Prostate gland (tissue), 2 donors: ENCODE measurements around the gene PCMTD2.

ENCODE experiments used
- POLR2A ChIP-seq: fragments of 450-650 bp; IDR thresholded peaks from one replicate; pipeline ENCODE4 v1.6.1; 2016; ENCODE audit warnings: antibody characterized with exemption, mild to moderate bottlenecking
- POLR2AphosphoS5 ChIP-seq: sonication (generic); formaldehyde crosslinking; IDR thresholded peaks from one replicate; pipeline ENCODE4 v1.6.1; 2017; ENCODE audit warnings: antibody characterized with exemption
- TF ChIP-seq, protein P1 (sequence below), 4 experiments: fragments of 200-600 bp in 2 of 4; fragments of 450-650 bp in 2 of 4; sonication (generic) in 2 of 4; IDR thresholded peaks; 1 replicate in 3 of 4; 2 replicates in 1 of 4; pipeline ENCODE4 v1.5.1; 2016 to 2019; ENCODE audit warnings: antibody characterized with exemption in 4 of 4, mild to moderate bottlenecking in 2 of 4, moderate library complexity in 2 of 4

DNA sequence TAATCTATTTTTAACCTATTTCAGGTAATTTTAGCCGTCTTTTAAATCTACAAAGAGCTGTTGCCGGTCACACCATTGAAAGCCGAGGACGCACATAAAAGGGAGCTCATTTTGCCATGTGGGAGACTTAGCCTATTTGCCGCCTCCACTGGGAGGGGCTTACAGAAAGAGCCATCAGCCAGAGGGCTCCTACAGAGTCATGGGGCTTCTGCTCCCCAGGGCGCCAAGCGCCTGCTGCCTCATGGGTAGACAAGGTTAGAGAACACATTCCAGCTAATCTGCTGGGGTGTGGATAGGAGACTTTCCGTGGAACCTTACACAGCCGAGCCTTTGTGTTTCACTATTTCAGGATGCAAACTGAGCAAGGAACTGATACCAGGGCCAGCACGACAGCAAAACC is 12.6 kb downstream of the PCMTD2 start:
- TF ChIP-seq, protein P1, sequence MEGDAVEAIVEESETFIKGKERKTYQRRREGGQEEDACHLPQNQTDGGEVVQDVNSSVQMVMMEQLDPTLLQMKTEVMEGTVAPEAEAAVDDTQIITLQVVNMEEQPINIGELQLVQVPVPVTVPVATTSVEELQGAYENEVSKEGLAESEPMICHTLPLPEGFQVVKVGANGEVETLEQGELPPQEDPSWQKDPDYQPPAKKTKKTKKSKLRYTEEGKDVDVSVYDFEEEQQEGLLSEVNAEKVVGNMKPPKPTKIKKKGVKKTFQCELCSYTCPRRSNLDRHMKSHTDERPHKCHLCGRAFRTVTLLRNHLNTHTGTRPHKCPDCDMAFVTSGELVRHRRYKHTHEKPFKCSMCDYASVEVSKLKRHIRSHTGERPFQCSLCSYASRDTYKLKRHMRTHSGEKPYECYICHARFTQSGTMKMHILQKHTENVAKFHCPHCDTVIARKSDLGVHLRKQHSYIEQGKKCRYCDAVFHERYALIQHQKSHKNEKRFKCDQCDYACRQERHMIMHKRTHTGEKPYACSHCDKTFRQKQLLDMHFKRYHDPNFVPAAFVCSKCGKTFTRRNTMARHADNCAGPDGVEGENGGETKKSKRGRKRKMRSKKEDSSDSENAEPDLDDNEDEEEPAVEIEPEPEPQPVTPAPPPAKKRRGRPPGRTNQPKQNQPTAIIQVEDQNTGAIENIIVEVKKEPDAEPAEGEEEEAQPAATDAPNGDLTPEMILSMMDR (IDR thresholded peaks at IDR 0.05), result no peak
- TF ChIP-seq POLR2A (no peak), POLR2AphosphoS5 (no peak)
